ENCODE measurements around the gene ZNF467. TPM values are rescaled to one million over a fixed set of nuclear protein-coding genes. Genes with fewer than 3 reads are reported as not detected.

Gene ZNF467
- total and polyA plus RNA-seq, 2 of the 8 experiments (the other 6 are each of a cell fraction or from before 2014, with no cell fraction given): 0.50 to 0.51 TPM

- Histone ChIP-seq H2BK15ac (ENCODE audit: low read length) (no peak overlapping the region), H4K5ac (ENCODE audit: insufficient read length, low read depth, low read length) (no peak overlapping the region), H3K27me3 (replicated peaks in 1 of 4; ENCODE audit: control insufficient read depth in 3 of 4, extremely low read depth in 1 of 4, insufficient read depth in 3 of 4, low read length in 3 of 4) (0 out of 7 replicates have a peak, but pooled peaks cover 0 to under 1% (median under 1%) of the 10 kb centered on the region in 4 experiments), H2AFZ (ENCODE audit: low read length) (no peak overlapping the region), H3K79me1 (ENCODE audit: low read depth, low read length) (peaks cover 14% of the 10 kb centered on the region), H3K36me3 (ENCODE audit: control insufficient read depth in 2 of 4, insufficient read depth in 4 of 4, low read length in 3 of 4) (peaks cover 0 to 15% (median 4%) of the 10 kb centered on the region in 4 experiments; a peak in 5 of 8 replicates), H4K91ac (replicated peaks; ENCODE audit: insufficient read length, low read length) (no peak overlapping the region), H3K14ac (ENCODE audit: insufficient read length) (no peak overlapping the region), H3K9me3 (ENCODE audit: insufficient read depth in 2 of 2, low read depth in 1 of 2, low read length in 1 of 2) (no peaks in the 10 kb centered on the region), H4K20me1 (replicated peaks in 1 of 2; ENCODE audit: control insufficient read depth in 1 of 2, insufficient read depth in 2 of 2, low read length in 2 of 2) (peaks cover 0 to 12% of the 10 kb centered on the region in 2 experiments), H3K27ac (ENCODE audit: low read depth, low read length) (no peak overlapping the region), H2BK20ac (ENCODE audit: low read length) (no peak overlapping the region), H3K23me2 (ENCODE audit: low read depth, low read length) (peaks cover 8% of the 10 kb centered on the region), H3K4me1 (replicated peaks in 1 of 4; ENCODE audit: control insufficient read depth in 3 of 4, insufficient read depth in 4 of 4, low read length in 3 of 4) (peaks cover 2 to 9% (median 7%) of the 10 kb centered on the region in 4 experiments), H3K23ac (ENCODE audit: insufficient read length) (no peak overlapping the region), H2BK12ac (ENCODE audit: low read depth, low read length) (no peak overlapping the region), H3K4me2 (ENCODE audit: insufficient read depth in 1 of 2, low read depth in 2 of 2, low read length in 2 of 2) (no peak overlapping the region), H2AK5ac (ENCODE audit: low read depth, low read length) (no peak overlapping the region), H3K4me3 (ENCODE audit: extremely low read depth in 1 of 4, insufficient read depth in 2 of 4, low read depth in 3 of 4, low read length in 4 of 4) (no peak overlapping the region), H3K9ac (replicated peaks in 1 of 4; ENCODE audit: extremely low read depth in 1 of 4, low read depth in 3 of 4, low read length in 3 of 4) (no peak overlapping the region), H4K8ac (ENCODE audit: extremely low read depth, insufficient read depth, low read length) (no peak overlapping the region), H3K18ac (ENCODE audit: extremely low read depth, low read length) (no peak overlapping the region), H3K79me2 (ENCODE audit: control insufficient read depth in 1 of 2, insufficient read depth in 2 of 2, low read length in 2 of 2) (peaks cover 0 to 15% of the 10 kb centered on the region in 2 experiments; a peak in 2 of 4 replicates), H2BK5ac (ENCODE audit: low read depth, low read length) (no peak overlapping the region; the same call in 1 of the 2 replicates), H3K4ac (replicated peaks; ENCODE audit: insufficient read length, low read depth, low read length) (no peak overlapping the region), H2BK120ac (replicated peaks; ENCODE audit: low read depth, low read length) (no peak overlapping the region), H3K56ac (replicated peaks; ENCODE audit: insufficient read length, low read depth, low read length) (no peak overlapping the region)
- no peak for DNase-seq (ENCODE audit: low read depth in 1 of 2, low spot score in 2 of 2)
- WGBS, 2 experiments (ENCODE audit: extremely low coverage in 1 of 2, insufficient coverage in 1 of 2, insufficient read length in 1 of 2, insufficient replicate concordance in 2 of 2, low coverage in 1 of 2, low lambda C conversion rate in 2 of 2, missing lambda C conversion rate in 1 of 2): 91% methylated on average over 29 of the region's 29 CpGs; no CpG with 5 or more reads in 1 of the 2 experiments
- no peak for FAIRE-seq
- TF ChIP-seq HDAC2 (IDR thresholded peaks at IDR 0.05; ENCODE audit: borderline replicate concordance in 1 of 2, low read depth in 2 of 2, low read length in 2 of 2) (no peak), TCF12 (IDR thresholded peaks at IDR 0.05; ENCODE audit: low read depth, low read length) (no peak), CREB1 (IDR thresholded peaks at IDR 0.05) (no peak), CBX8 (IDR thresholded peaks at IDR 0.05; ENCODE audit: borderline replicate concordance, low read depth, low read length) (no peak), POLR2A (IDR thresholded peaks at IDR 0.05; ENCODE audit: control extremely low read depth in 1 of 2, low read depth in 2 of 2, low read length in 2 of 2) (no peak), SIRT6 (IDR thresholded peaks at IDR 0.05; ENCODE audit: low read length) (no peak)
- ChIA-PET POLR2A (ENCODE audit: partially characterized antibody) (interaction anchor here (1.2 kb wide), 1 partner anchor 8 kb away, joined by 3 read pairs; no protein-coding TSS in a partner anchor), CTCF (ENCODE audit: partially characterized antibody) (interaction anchor here (0.7 to 2.2 kb wide), 3 partner anchors 23 to 57 kb away, joined by 4 to 10 read pairs (median 6); no protein-coding TSS in a partner anchor)
Observed at GRCh38 chr7:149719050-149719899, 54.1 kb downstream of the ZNF467 start.

Measured in H1 (cell line).